Trophoblast cell (in vitro differentiated cells and primary cell): ENCODE measurements around the gene INTS12.
A peak's percentile ranks its signal among the peaks of the same experiment; 100 is the strongest.
"Not testable (repeated sequence)": the region's sequence is repeated elsewhere in the genome, so short reads cannot be mapped to it uniquely, and the experiment has no call there.

ENCODE experiments used
- DNase-seq, 2 donors: peaks; one replicate each; pipeline ENCODE4 v3.0.0-alpha.2; 2016
- H2AFZ ChIP-seq: 2 replicates; pipeline ENCODE4 v1.6.1; 2013; ENCODE audit warnings: low read length, moderate library complexity, mild to moderate bottlenecking; ENCODE audit not compliant: insufficient read depth, poor library complexity
- H2AK5ac ChIP-seq: 2 replicates; pipeline ENCODE4 v1.6.1; 2013; ENCODE audit warnings: mild to moderate bottlenecking, low read length
- H2BK120ac ChIP-seq: 2 replicates; pipeline ENCODE4 v1.6.1; 2013; ENCODE audit warnings: low read length, mild to moderate bottlenecking, moderate library complexity; ENCODE audit not compliant: insufficient read depth, poor library complexity
- H2BK12ac ChIP-seq: 2 replicates; pipeline ENCODE4 v1.6.1; 2013; ENCODE audit warnings: mild to moderate bottlenecking, low read length, moderate library complexity
- H2BK5ac ChIP-seq: 2 replicates; pipeline ENCODE4 v1.6.1; 2013; ENCODE audit warnings: low read length, low read depth, moderate library complexity, mild to moderate bottlenecking; ENCODE audit not compliant: poor library complexity
- H3K14ac ChIP-seq: 2 replicates; pipeline ENCODE4 v1.6.1; 2013; ENCODE audit warnings: mild to moderate bottlenecking, low read length
- H3K18ac ChIP-seq: 2 replicates; pipeline ENCODE4 v1.6.1; 2013; ENCODE audit warnings: mild to moderate bottlenecking, low read length
- H3K23ac ChIP-seq: 2 replicates; pipeline ENCODE4 v1.6.1; 2013; ENCODE audit warnings: low read length
- H3K27ac ChIP-seq: 2 replicates; pipeline ENCODE4 v1.5.1; 2013; ENCODE audit warnings: low read depth, mild to moderate bottlenecking, inconsistent platforms, low read length, moderate library complexity
- H3K27me3 ChIP-seq: 2 replicates; pipeline ENCODE4 v1.6.1; 2013; ENCODE audit warnings: inconsistent platforms, mild to moderate bottlenecking, low read length, moderate library complexity; ENCODE audit not compliant: insufficient read depth
- H3K36me3 ChIP-seq, 2 experiments: 1 replicate in 1 of 2; 2 replicates in 1 of 2; pipeline ENCODE4 v1.6.1; 2013; ENCODE audit warnings: low read length in 2 of 2, mild to moderate bottlenecking in 2 of 2, moderate library complexity in 1 of 2; ENCODE audit not compliant: insufficient read depth in 2 of 2, control insufficient read depth in 1 of 2
- H3K4ac ChIP-seq: 2 replicates; pipeline ENCODE4 v1.6.1; 2013; ENCODE audit warnings: low read depth, mild to moderate bottlenecking, low read length, moderate library complexity
- H3K4me1 ChIP-seq, 2 experiments: 1 replicate in 1 of 2; 2 replicates in 1 of 2; pipeline ENCODE4 v1.6.1; 2013; ENCODE audit warnings: low read length in 2 of 2, mild to moderate bottlenecking in 2 of 2, moderate library complexity in 1 of 2; ENCODE audit not compliant: insufficient read depth in 2 of 2, control insufficient read depth in 1 of 2
- H3K4me2 ChIP-seq: 2 replicates; pipeline ENCODE4 v1.6.1; 2013; ENCODE audit warnings: inconsistent platforms, mild to moderate bottlenecking, low read length, moderate library complexity
- H3K4me3 ChIP-seq: 2 replicates; pipeline ENCODE4 v1.5.1; 2013; ENCODE audit warnings: mild to moderate bottlenecking, low read depth, low read length, inconsistent platforms
- H3K79me1 ChIP-seq: one replicate; pipeline ENCODE4 v1.6.1; 2013; ENCODE audit warnings: low read length
- H3K79me2 ChIP-seq: 2 replicates; pipeline ENCODE4 v1.6.1; 2013; ENCODE audit warnings: low read length, mild to moderate bottlenecking; ENCODE audit not compliant: control insufficient read depth, insufficient read depth, poor library complexity
- H3K9ac ChIP-seq: 2 replicates; pipeline ENCODE4 v1.6.1; 2013; ENCODE audit warnings: mild to moderate bottlenecking, low read length
- H3K9me3 ChIP-seq: 2 replicates; pipeline ENCODE4 v1.6.1; 2013; ENCODE audit warnings: low read depth, mild to moderate bottlenecking, control low read depth, inconsistent platforms, low read length; ENCODE audit not compliant: insufficient read depth
- H4K12ac ChIP-seq: 2 replicates; pipeline ENCODE4 v1.6.1; 2013; ENCODE audit warnings: low read depth, mild to moderate bottlenecking, low read length, moderate library complexity
- H4K8ac ChIP-seq: 2 replicates; pipeline ENCODE4 v1.6.1; 2013; ENCODE audit warnings: low read depth, mild to moderate bottlenecking, low read length, moderate library complexity
- H4K91ac ChIP-seq: one replicate; pipeline ENCODE4 v1.6.1; 2013; ENCODE audit warnings: low read depth, mild to moderate bottlenecking, low read length, moderate library complexity
- WGBS: extraction: QIAGEN DNeasy Blood & Tissue Kit; methylation state at CpG from one replicate; pipeline ENCODE4 v1.1.7; 2013; ENCODE audit warnings: missing lambda C conversion rate; ENCODE audit not compliant: insufficient read length, insufficient coverage; ENCODE audit errors: extremely low coverage; 5-methylcytosine and 5-hydroxymethylcytosine counted together

Gene INTS12

GRCh38 chr4:105709081-105709450 lies 577 bp upstream of the INTS12 start:
- H3K4me3 ChIP-seq: peak overlapping the region; percentile 94
- H3K4me1 ChIP-seq: no peaks in the 10 kb centered on the region
- H4K8ac ChIP-seq: peak overlapping the region; percentile 81
- H2AFZ ChIP-seq: peak overlapping the region; percentile 97
- H3K4me2 ChIP-seq: peak overlapping the region; percentile 94
- H3K4ac ChIP-seq: no peak overlapping the region
- no peak overlapping the region for H3K23ac ChIP-seq
- no peak overlapping the region for H2AK5ac ChIP-seq
- no peaks in the 10 kb centered on the region for H3K9me3 ChIP-seq
- H2BK12ac ChIP-seq: no peak overlapping the region
- no peak overlapping the region for H2BK120ac ChIP-seq
- WGBS: no CpG with 5 or more reads among the region's 11 CpGs
- peak overlapping the region; percentile 88 for H3K9ac ChIP-seq
- peak overlapping the region; percentile 86 for H3K18ac ChIP-seq
- H3K79me1 ChIP-seq: peaks cover 4% of the 10 kb centered on the region
- H3K14ac ChIP-seq: peak overlapping the region; percentile 13
- H4K12ac ChIP-seq: peak overlapping the region; percentile 79
- H3K36me3 ChIP-seq: peaks cover 0 to 3% of the 10 kb centered on the region in 2 experiments
- no peaks in the 10 kb centered on the region for H3K27me3 ChIP-seq
- peaks cover 5% of the 10 kb centered on the region for H3K79me2 ChIP-seq
- H2BK5ac ChIP-seq: peak overlapping the region; percentile 78
- peak overlapping the region; percentile 86 for H3K27ac ChIP-seq
- peak overlapping the region; percentile 75 for H4K91ac ChIP-seq
- peak; percentile 28 to 61 for DNase-seq

GRCh38 chr4:105707782-105708180 lies 708 bp downstream of the INTS12 start:
- Histone ChIP-seq H2AFZ (no peak overlapping the region), H2BK12ac (no peak overlapping the region), H3K9me3 (no peaks in the 10 kb centered on the region), H3K18ac (no peak overlapping the region), H3K23ac (no peak overlapping the region), H3K27ac (no peak overlapping the region), H3K79me1 (peaks cover 4% of the 10 kb centered on the region), H3K79me2 (peaks cover 5% of the 10 kb centered on the region), H3K27me3 (no peaks in the 10 kb centered on the region), H2BK5ac (no peak overlapping the region), H2AK5ac (no peak overlapping the region), H3K4me1 (no peaks in the 10 kb centered on the region), H4K12ac (no peak overlapping the region), H2BK120ac (no peak overlapping the region), H3K36me3 (peaks cover 0 to 3% of the 10 kb centered on the region in 2 experiments), H4K91ac (no peak overlapping the region), H3K4ac (no peak overlapping the region), H3K4me2 (peak overlapping the region; percentile 92), H3K9ac (peak overlapping the region; percentile 95), H4K8ac (no peak overlapping the region), H3K14ac (no peak overlapping the region), H3K4me3 (peak overlapping the region; percentile 94)
- no peak for DNase-seq
- WGBS: no CpG with 5 or more reads among the region's 7 CpGs

GRCh38 chr4:105698607-105699006 lies 9.9 kb downstream of the INTS12 start:
- H4K12ac ChIP-seq: no peak overlapping the region

GRCh38 chr4:105695832-105696231 lies 12.7 kb downstream of the INTS12 start:
- H4K91ac ChIP-seq, H2BK12ac ChIP-seq, H3K27ac ChIP-seq, H3K9ac ChIP-seq, H3K14ac ChIP-seq, H2BK5ac ChIP-seq, H2AFZ ChIP-seq, H3K9me3 ChIP-seq, H3K79me1 ChIP-seq, H3K27me3 ChIP-seq, H3K23ac ChIP-seq, H3K18ac ChIP-seq, H3K79me2 ChIP-seq, H3K4me2 ChIP-seq, H3K4me3 ChIP-seq, H2AK5ac ChIP-seq, H3K4ac ChIP-seq, H4K8ac ChIP-seq, H2BK120ac ChIP-seq, H4K12ac ChIP-seq, DNase-seq, H3K4me1 ChIP-seq: not testable (repeated sequence)
- peaks cover 9 to 12% of the 10 kb centered on the region in 2 experiments for H3K36me3 ChIP-seq
- WGBS: no CpG with 5 or more reads among the region's 8 CpGs

More at GRCh38 chr4:105698607-105699006, 9.9 kb downstream of the INTS12 start:
- Histone ChIP-seq H3K4ac (no peak overlapping the region), H3K14ac (no peak overlapping the region), H4K8ac (no peak overlapping the region), H3K79me1 (no peaks in the 10 kb centered on the region), H3K27ac (no peak overlapping the region), H4K91ac (no peak overlapping the region), H3K79me2 (no peaks in the 10 kb centered on the region), H2BK5ac (no peak overlapping the region), H3K4me1 (no peaks in the 10 kb centered on the region), H2BK120ac (no peak overlapping the region), H2AK5ac (no peak overlapping the region), H3K36me3 (peaks cover 9 to 12% of the 10 kb centered on the region in 2 experiments), H3K23ac (no peak overlapping the region), H2AFZ (no peak overlapping the region), H3K4me2 (no peak overlapping the region), H3K18ac (no peak overlapping the region), H3K27me3 (no peaks in the 10 kb centered on the region), H2BK12ac (no peak overlapping the region), H3K9me3 (no peaks in the 10 kb centered on the region), H3K9ac (no peak overlapping the region), H3K4me3 (no peak overlapping the region)
- no CpG with 5 or more reads among the region's 2 CpGs for WGBS
- no peak for DNase-seq
